Keratinocyte (primary cell): ENCODE measurements around the gene CRELD1. TPM values are rescaled to one million over a fixed set of nuclear protein-coding genes. Genes with fewer than 3 reads are reported as not detected.

ENCODE experiments used
- DNase-seq: peaks from one replicate; pipeline ENCODE4 v3.0.0-alpha.2; 2011; ENCODE audit warnings: low read depth, missing footprints, low spot score
- FAIRE-seq: peaks from 2 replicates; lab custom pipeline; 2011; peaks lifted over from hg19 to GRCh38; lab: Jason Lieb, UNC
- H2AFZ ChIP-seq: 2 replicates; pipeline ENCODE4 v1.6.0; 2012; ENCODE audit warnings: low read length, control low read depth, inconsistent platforms; ENCODE audit not compliant: control insufficient read depth
- H3K27ac ChIP-seq: 2 replicates; pipeline ENCODE4 v1.5.1; 2011; ENCODE audit warnings: low read length; ENCODE audit not compliant: control insufficient read depth, insufficient read depth
- H3K27me3 ChIP-seq: 3 replicates; pipeline ENCODE4 v1.6.0; 2011; ENCODE audit warnings: low read length; ENCODE audit not compliant: control insufficient read depth, insufficient read depth; ENCODE audit errors: extremely low read depth
- H3K36me3 ChIP-seq, 2 experiments: 2 replicates in 1 of 2; 3 replicates in 1 of 2; pipeline ENCODE4 v1.5.1; 2011; ENCODE audit warnings: low read length in 2 of 2, mild to moderate bottlenecking in 1 of 2; ENCODE audit not compliant: control insufficient read depth in 2 of 2, insufficient read depth in 2 of 2; ENCODE audit errors: extremely low read depth in 1 of 2
- H3K4me1 ChIP-seq: 3 replicates; pipeline ENCODE4 v1.5.1; 2011; ENCODE audit warnings: low read length; ENCODE audit not compliant: control insufficient read depth, insufficient read depth; ENCODE audit errors: extremely low read depth
- H3K4me2 ChIP-seq: 3 replicates; pipeline ENCODE4 v1.6.0; 2011; ENCODE audit warnings: low read depth, low read length; ENCODE audit not compliant: control insufficient read depth, insufficient read depth; ENCODE audit errors: extremely low read depth
- H3K4me3 ChIP-seq, 3 experiments: fragments of 200-600 bp in 1 of 3; sonication (generic) in 1 of 3; 2 replicates in 2 of 3; 3 replicates in 1 of 3; pipeline ENCODE4 v1.5.1; 2011 to 2016; ENCODE audit warnings: low read length in 3 of 3, mild to moderate bottlenecking in 3 of 3, control low read depth in 2 of 3, inconsistent platforms in 1 of 3, low read depth in 1 of 3, mixed read lengths in 1 of 3, mixed run types in 1 of 3, moderate library complexity in 1 of 3; ENCODE audit not compliant: control insufficient read depth in 2 of 3, insufficient read depth in 2 of 3; ENCODE audit errors: extremely low read depth in 1 of 3
- H3K79me2 ChIP-seq: 2 replicates; pipeline ENCODE4 v1.6.0; 2012; ENCODE audit warnings: low read length; ENCODE audit not compliant: control insufficient read depth, insufficient read depth
- H3K9ac ChIP-seq: 3 replicates; pipeline ENCODE4 v1.6.0; 2011; ENCODE audit warnings: low read length; ENCODE audit not compliant: control insufficient read depth, insufficient read depth; ENCODE audit errors: extremely low read depth
- H3K9me1 ChIP-seq: 3 replicates; pipeline ENCODE4 v1.6.0; 2011; ENCODE audit warnings: low read length; ENCODE audit not compliant: control insufficient read depth, insufficient read depth; ENCODE audit errors: extremely low read depth
- H3K9me3 ChIP-seq: 2 replicates; pipeline ENCODE4 v1.5.1; 2012; ENCODE audit warnings: low read depth, low read length; ENCODE audit not compliant: control insufficient read depth
- H4K20me1 ChIP-seq: 3 replicates; pipeline ENCODE4 v1.6.0; 2011; ENCODE audit warnings: low read length; ENCODE audit not compliant: control insufficient read depth, insufficient read depth; ENCODE audit errors: extremely low read depth
- EZH2 ChIP-seq: IDR thresholded peaks from one replicate; pipeline ENCODE4 v1.6.1; 2012; ENCODE audit warnings: inconsistent platforms, mild to moderate bottlenecking, low read length, moderate library complexity
- dilution Hi-C: fragments of 300-500 bp; cut with MboI; formaldehyde crosslinking; loops from one replicate; pipeline ENCODE4 v1.7.0; 2020; ENCODE audit warnings: low sequenced_read_pairs; ENCODE audit not compliant: extremely low pct_ligation_motif_present
- polyA plus RNA-seq, 5 experiments: library from polyadenylated mRNA; depleted of rRNA in 3 of 5; stranded (reverse) in 3 of 5; stranded (forward) in 1 of 5; unstranded in 1 of 5; fragments of >200 nt; gene quantifications; 1 replicate in 1 of 5; 2 replicates in 3 of 5; 3 replicates in 1 of 5; pipeline versions ENCODE4 v1.2.1 to v1.2.3, GENCODE V29; 2011 to 2012; ENCODE audit warnings: missing spikeins in 2 of 5, low read depth in 1 of 5, low replicate concordance in 1 of 5
- TF ChIP-seq, protein P1 (sequence below), 3 experiments: IDR thresholded peaks in 1 of 3; conservative IDR thresholded peaks in 1 of 3; optimal IDR thresholded peaks in 1 of 3; 2 replicates in 2 of 3; 3 replicates in 1 of 3; pipeline versions ENCODE3 to v1.5.1; 2011; ENCODE audit warnings: low read length in 3 of 3, mild to moderate bottlenecking in 3 of 3, moderate library complexity in 2 of 3, control low read depth in 1 of 3, inconsistent platforms in 1 of 3; ENCODE audit not compliant: insufficient read depth in 2 of 3; ENCODE audit errors: extremely low read depth in 1 of 3

CRELD1 gene
- polyA plus RNA-seq, 1 donor (not counting 4 experiments of a cell fraction or from before 2014, with no cell fraction given) = 11.2 TPM

DNA sequence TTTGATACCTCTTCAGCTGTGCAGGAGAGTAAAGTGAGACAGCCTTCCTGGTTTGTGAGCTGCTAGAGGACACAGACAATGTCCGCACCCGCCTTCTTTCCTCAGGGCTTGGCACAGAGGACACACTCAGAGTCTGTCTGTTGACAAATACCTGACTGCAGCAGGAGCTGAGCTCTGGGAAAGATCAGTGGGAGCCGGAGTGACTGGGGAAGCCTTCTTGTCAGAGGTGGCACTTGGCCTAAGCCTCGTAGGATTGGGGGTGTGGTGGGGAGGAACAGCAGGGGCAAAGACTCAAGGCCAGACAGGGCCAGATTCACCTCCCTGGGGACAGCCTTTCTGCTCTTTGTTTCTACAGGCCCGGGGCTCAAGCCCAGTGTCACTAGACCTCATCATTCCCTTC, 20.0 kb upstream of the CRELD1 start:
- H3K36me3 ChIP-seq = peaks cover 9 to 12% of the 10 kb centered on the region in 2 experiments
- H4K20me1 ChIP-seq = no peaks in the 10 kb centered on the region
- H3K27ac ChIP-seq = no peak overlapping the region
- no peak overlapping the region for H2AFZ ChIP-seq
- no peak overlapping the region for H3K9ac ChIP-seq
- dilution Hi-C loops = no loop called here
- H3K4me2 ChIP-seq = no peak overlapping the region
- no peak overlapping the region for H3K4me3 ChIP-seq
- no peaks in the 10 kb centered on the region for H3K9me1 ChIP-seq
- no peaks in the 10 kb centered on the region for H3K27me3 ChIP-seq
- H3K79me2 ChIP-seq = no peaks in the 10 kb centered on the region
- no peak for DNase-seq
- H3K4me1 ChIP-seq = peaks cover 43% of the 10 kb centered on the region
- H3K9me3 ChIP-seq = no peaks in the 10 kb centered on the region
- TF ChIP-seq, protein P1, sequence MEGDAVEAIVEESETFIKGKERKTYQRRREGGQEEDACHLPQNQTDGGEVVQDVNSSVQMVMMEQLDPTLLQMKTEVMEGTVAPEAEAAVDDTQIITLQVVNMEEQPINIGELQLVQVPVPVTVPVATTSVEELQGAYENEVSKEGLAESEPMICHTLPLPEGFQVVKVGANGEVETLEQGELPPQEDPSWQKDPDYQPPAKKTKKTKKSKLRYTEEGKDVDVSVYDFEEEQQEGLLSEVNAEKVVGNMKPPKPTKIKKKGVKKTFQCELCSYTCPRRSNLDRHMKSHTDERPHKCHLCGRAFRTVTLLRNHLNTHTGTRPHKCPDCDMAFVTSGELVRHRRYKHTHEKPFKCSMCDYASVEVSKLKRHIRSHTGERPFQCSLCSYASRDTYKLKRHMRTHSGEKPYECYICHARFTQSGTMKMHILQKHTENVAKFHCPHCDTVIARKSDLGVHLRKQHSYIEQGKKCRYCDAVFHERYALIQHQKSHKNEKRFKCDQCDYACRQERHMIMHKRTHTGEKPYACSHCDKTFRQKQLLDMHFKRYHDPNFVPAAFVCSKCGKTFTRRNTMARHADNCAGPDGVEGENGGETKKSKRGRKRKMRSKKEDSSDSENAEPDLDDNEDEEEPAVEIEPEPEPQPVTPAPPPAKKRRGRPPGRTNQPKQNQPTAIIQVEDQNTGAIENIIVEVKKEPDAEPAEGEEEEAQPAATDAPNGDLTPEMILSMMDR (optimal IDR thresholded peaks at IDR 0.05 in 1 of 3, IDR thresholded peaks at IDR 0.05 in 1 of 3, conservative IDR thresholded peaks at IDR 0.05 in 1 of 3; ENCODE audit: extremely low read depth in 1 of 3, insufficient read depth in 2 of 3, low read length in 3 of 3) = no peak
- TF ChIP-seq EZH2 = no peak
- no peak for FAIRE-seq

- Histone ChIP-seq H2AFZ (no peak overlapping the region), H3K4me1 (peaks cover 43% of the 10 kb centered on the region), H3K27ac (no peak overlapping the region), H3K9ac (no peak overlapping the region), H3K27me3 (no peaks in the 10 kb centered on the region), H3K36me3 (peaks cover 10 to 11% of the 10 kb centered on the region in 2 experiments), H3K9me3 (no peaks in the 10 kb centered on the region), H3K79me2 (no peaks in the 10 kb centered on the region), H3K4me3 (no peak overlapping the region), H3K9me1 (no peaks in the 10 kb centered on the region), H3K4me2 (no peak overlapping the region), H4K20me1 (no peaks in the 10 kb centered on the region)
- DNase-seq (no peak), FAIRE-seq (no peak)
- dilution Hi-C loops = no loop called here
- TF ChIP-seq EZH2 = no peak
- TF ChIP-seq, protein P1 (optimal IDR thresholded peaks at IDR 0.05 in 1 of 3, IDR thresholded peaks at IDR 0.05 in 1 of 3, conservative IDR thresholded peaks at IDR 0.05 in 1 of 3; ENCODE audit: extremely low read depth in 1 of 3, insufficient read depth in 2 of 3, low read length in 3 of 3) = no peak
Observed at GRCh38 chr3:9914011-9914410, 19.6 kb upstream of the CRELD1 start.
